Naive thymus-derived CD4-positive, alpha-beta T cell (primary cell): ENCODE data around the gene ADCY7. TPM values are rescaled to one million over a fixed set of nuclear protein-coding genes. Genes with fewer than 3 reads are reported as not detected.

Source experiments
- ATAC-seq: fragments of 150-1000 bp; cut with Tn5 transposase; 2 replicates; pipeline ENCODE4 v1.10.0; 2021; ENCODE audit warnings: mild to moderate bottlenecking, moderate library complexity
- CTCF ChIA-PET: fragments of 350-600 bp; sonication (Branson Sonifier 250); formaldehyde crosslinking; loops from one replicate; lab custom pipeline; 2021; ENCODE audit warnings: antibody characterized with exemption; lab: Charles Lee
- POLR2A ChIA-PET: fragments of 350-600 bp; sonication (Branson Sonifier 250); formaldehyde crosslinking; loops from one replicate; lab custom pipeline; 2021; ENCODE audit warnings: antibody characterized with exemption, inconsistent platforms; lab: Charles Lee
- DNase-seq, 9 donors: peaks; one replicate each; pipeline versions ENCODE4 v3.0.0 to v3.0.0-alpha.2; 2020 to 2022; ENCODE audit warnings: mixed read lengths in 1 of 9
- H3K27ac ChIP-seq: one replicate; pipeline ENCODE4 v1.7.0; 2013; ENCODE audit warnings: mild to moderate bottlenecking, low read depth, low read length, moderate library complexity
- H3K27me3 ChIP-seq, 2 donors: one replicate each; pipeline ENCODE4 v1.7.0; 2013; ENCODE audit warnings: low read length in 2 of 2, mild to moderate bottlenecking in 2 of 2, moderate library complexity in 2 of 2; ENCODE audit not compliant: control insufficient read depth in 2 of 2, insufficient read depth in 2 of 2
- H3K36me3 ChIP-seq, 3 experiments: 1 replicate in 2 of 3; 2 replicates in 1 of 3; pipeline ENCODE4 v1.7.0; 2013; ENCODE audit warnings: low read length in 3 of 3, mild to moderate bottlenecking in 3 of 3, moderate library complexity in 1 of 3; ENCODE audit not compliant: insufficient read depth in 3 of 3, control insufficient read depth in 2 of 3
- H3K4me1 ChIP-seq, 2 donors: one replicate each; pipeline ENCODE4 v1.7.0; 2013; ENCODE audit warnings: low read length in 2 of 2, mild to moderate bottlenecking in 2 of 2, moderate library complexity in 1 of 2; ENCODE audit not compliant: control insufficient read depth in 2 of 2, insufficient read depth in 2 of 2
- H3K4me3 ChIP-seq: 2 replicates; pipeline ENCODE4 v1.7.0; 2013; ENCODE audit warnings: mild to moderate bottlenecking, low read length
- H3K9me3 ChIP-seq, 3 experiments: 1 replicate in 2 of 3; 2 replicates in 1 of 3; pipeline ENCODE4 v1.7.0; 2013; ENCODE audit warnings: low read length in 3 of 3; ENCODE audit not compliant: control insufficient read depth in 2 of 3
- H3K27ac Mint-ChIP-seq, 9 donors: one replicate each; pipeline ENCODE4 v1.8.0; 2020 to 2022; ENCODE audit warnings: mixed read lengths in 9 of 9, mild to moderate bottlenecking in 8 of 9, moderate library complexity in 5 of 9, inconsistent platforms in 2 of 9
- H3K27me3 Mint-ChIP-seq, 5 donors: one replicate each; pipeline ENCODE4 v1.8.0; 2021 to 2022; ENCODE audit warnings: mixed read lengths in 5 of 5, mild to moderate bottlenecking in 1 of 5
- H3K36me3 Mint-ChIP-seq, 5 donors: one replicate each; pipeline ENCODE4 v1.8.0; 2020 to 2022; ENCODE audit warnings: mixed read lengths in 5 of 5, mild to moderate bottlenecking in 3 of 5, inconsistent platforms in 1 of 5
- H3K4me1 Mint-ChIP-seq, 7 donors: one replicate each; pipeline ENCODE4 v1.8.0; 2020 to 2022; ENCODE audit warnings: mixed read lengths in 7 of 7, mild to moderate bottlenecking in 3 of 7, inconsistent platforms in 1 of 7
- H3K4me3 Mint-ChIP-seq, 10 donors: one replicate each; pipeline ENCODE4 v1.8.0; 2020 to 2022; ENCODE audit warnings: mild to moderate bottlenecking in 10 of 10, mixed read lengths in 10 of 10, moderate library complexity in 6 of 10, inconsistent platforms in 2 of 10
- H3K9me3 Mint-ChIP-seq, 11 donors: one replicate each; pipeline ENCODE4 v1.8.0; 2020 to 2022; ENCODE audit warnings: mixed read lengths in 11 of 11, mild to moderate bottlenecking in 4 of 11, inconsistent platforms in 1 of 11, moderate library complexity in 1 of 11
- intact Hi-C, 2 donors: fragments of 100-400 bp; cut with micrococcal nuclease; formaldehyde crosslinking; loops; one replicate each; pipeline ENCODE4 v1.15.1; 2023
- polyA plus RNA-seq, 2 donors: library from polyadenylated mRNA; unstranded; fragments of 300-500 nt; fragmentation: Illumina TruSeq; gene quantifications; one replicate each; pipeline ENCODE4 v1.2.3, GENCODE V29; 2021
- total RNA-seq, 6 experiments: library from RNA in 5 of 6; stranded (reverse) in 5 of 6; gene quantifications; 1 replicate in 5 of 6; 2 replicates in 1 of 6; pipeline ENCODE4 v1.2.3 and lab custom pipeline; 2021 to 2026

Gene ADCY7
- total and polyA plus RNA-seq, 7 experiments from 2014 or later: 62.6 to 326 (median 207) TPM

DNA sequence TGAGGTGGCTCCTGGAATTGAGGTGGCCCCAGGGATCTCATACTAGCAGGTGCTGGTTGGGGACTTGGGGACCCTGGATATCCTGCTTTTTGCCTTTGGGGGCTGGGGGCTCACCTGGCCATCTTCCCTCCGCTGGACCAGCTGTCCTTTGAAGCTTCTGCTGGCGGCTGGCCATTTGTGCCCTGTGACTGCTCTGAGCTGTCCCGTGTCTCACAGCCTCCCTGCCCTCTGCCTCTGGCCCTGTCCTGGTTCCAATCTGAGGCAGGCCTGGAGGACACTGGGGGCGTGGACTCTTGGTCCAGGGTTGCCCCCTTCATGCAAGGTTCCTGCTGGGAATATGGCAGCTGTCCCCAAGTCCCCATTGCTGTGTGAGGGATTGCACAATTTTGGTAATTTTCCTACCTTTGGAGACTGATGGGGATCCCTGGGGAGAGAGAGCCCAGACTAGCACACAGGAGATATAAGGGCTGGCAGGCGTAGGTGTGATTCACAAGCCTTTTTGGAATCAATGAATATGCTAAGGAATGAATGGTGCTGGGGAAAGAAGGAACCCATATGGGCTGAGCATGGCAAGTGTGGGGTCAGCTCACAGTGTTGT is 19.2 kb downstream of the ADCY7 start:
- ATAC-seq: no peak
- peaks cover 0 to 2% (median 0%) of the 10 kb centered on the region in 11 donors for H3K9me3 Mint-ChIP-seq
- no peak overlapping the region for H3K4me3 ChIP-seq
- ChIA-PET POLR2A (interaction anchor here (0.7 to 14.6 kb wide), 4 partner anchors 19 to 65 kb away, joined by 3 to 257 read pairs (median 4); partner anchors contain the start of gene ADCY7), CTCF (interaction anchor here (0.6 to 4.0 kb wide), 6 partner anchors 11 to 356 kb away, joined by 3 to 15 read pairs (median 5); partner anchors contain the start of gene ADCY7)
- peak overlapping the region; percentile 59 for H3K27ac ChIP-seq
- H3K27me3 Mint-ChIP-seq: no peaks in the 10 kb centered on the region
- intact Hi-C loops: no loop called here
- H3K27ac Mint-ChIP-seq: peak overlapping the region; percentile 33 to 87 (median 78)
- peaks cover 0 to 33% (median 19%) of the 10 kb centered on the region in 5 donors for H3K36me3 Mint-ChIP-seq
- peaks cover 46 to 79% (median 65%) of the 10 kb centered on the region in 7 donors for H3K4me1 Mint-ChIP-seq
- peaks cover 0 to 40% (median 19%) of the 10 kb centered on the region in 3 experiments for H3K36me3 ChIP-seq
- no peak for DNase-seq
- H3K4me3 Mint-ChIP-seq: peak overlapping the region in 8 of 10 donors; percentile 8 to 93 (median 66)
- H3K27me3 ChIP-seq: no peaks in the 10 kb centered on the region
- H3K4me1 ChIP-seq: peaks cover 53 to 57% of the 10 kb centered on the region in 2 donors
- peaks cover 0 to 6% (median 0%) of the 10 kb centered on the region in 3 experiments for H3K9me3 ChIP-seq

DNA sequence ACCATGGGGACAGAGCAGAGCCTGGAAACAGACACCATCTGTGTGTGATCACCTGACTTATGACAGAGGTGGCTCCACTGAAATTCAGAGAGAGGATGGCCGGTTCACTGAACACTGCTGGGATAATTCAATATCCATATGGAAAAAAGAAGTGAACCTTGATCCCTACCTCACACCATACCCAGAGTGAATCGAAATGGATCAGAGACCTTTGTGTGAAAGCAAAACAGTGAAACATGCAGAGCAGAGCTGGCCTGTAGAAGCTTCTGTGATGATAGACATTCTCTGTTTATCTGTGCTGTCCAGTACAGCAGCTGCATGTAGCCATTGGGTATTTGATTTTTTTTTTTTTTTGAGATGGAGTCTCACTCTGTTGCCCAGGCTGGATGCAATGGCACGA is 20.3 kb downstream of the ADCY7 start:
- peaks cover 42 to 46% of the 10 kb centered on the region in 2 donors for H3K4me1 ChIP-seq
- POLR2A ChIA-PET: interaction anchor here (0.7 to 14.6 kb wide), 4 partner anchors 8 to 20 kb away, joined by 3 to 257 read pairs (median 3); partner anchors contain the start of gene ADCY7
- no peak for DNase-seq

DNA sequence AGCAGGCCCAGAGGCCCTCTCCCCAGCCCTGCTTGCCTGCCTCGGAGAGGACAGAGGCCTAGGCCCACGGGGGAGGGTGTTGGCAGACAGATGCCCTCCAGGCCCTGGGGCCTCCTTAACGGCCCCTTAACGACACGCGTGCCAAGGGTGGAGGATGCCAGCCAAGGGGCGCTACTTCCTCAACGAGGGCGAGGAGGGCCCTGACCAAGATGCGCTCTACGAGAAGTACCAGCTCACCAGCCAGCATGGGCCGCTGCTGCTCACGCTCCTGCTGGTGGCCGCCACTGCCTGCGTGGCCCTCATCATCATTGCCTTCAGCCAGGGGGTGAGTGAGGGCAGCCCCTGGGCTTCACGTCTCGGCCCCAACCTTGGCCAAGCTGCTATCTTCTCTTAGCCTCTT is 21.7 kb downstream of the ADCY7 start:
- H3K9me3 ChIP-seq: peaks cover 0 to 6% (median 0%) of the 10 kb centered on the region in 3 experiments
- peaks cover 28 to 57% (median 44%) of the 10 kb centered on the region in 7 donors for H3K4me1 Mint-ChIP-seq
- H3K36me3 Mint-ChIP-seq: peaks cover 0 to 28% (median 19%) of the 10 kb centered on the region in 5 donors
- POLR2A ChIA-PET: interaction anchor here (0.6 to 1.9 kb wide), 2 partner anchors 14 to 39 kb away, joined by 3 to 8 read pairs; no protein-coding TSS in a partner anchor
- intact Hi-C loops: no loop called here
- no peak overlapping the region for H3K27ac ChIP-seq
- peaks cover 5 to 64% (median 35%) of the 10 kb centered on the region in 3 experiments for H3K36me3 ChIP-seq
- H3K27me3 ChIP-seq: no peaks in the 10 kb centered on the region
- H3K4me1 ChIP-seq: peaks cover 28 to 33% of the 10 kb centered on the region in 2 donors
- peak overlapping the region in 2 of 9 donors; percentile 13 to 84 for H3K27ac Mint-ChIP-seq
- H3K4me3 ChIP-seq: no peak overlapping the region
- CTCF ChIA-PET: interaction anchor here (0.7 kb wide), 1 partner anchor 76 kb away, joined by 3 read pairs; no protein-coding TSS in a partner anchor
- H3K9me3 Mint-ChIP-seq: peaks cover 0 to 2% (median 0%) of the 10 kb centered on the region in 11 donors
- no peaks in the 10 kb centered on the region for H3K27me3 Mint-ChIP-seq
- ATAC-seq: no peak
- no peak for DNase-seq
- peak overlapping the region in 1 of 10 donors; percentile 5 for H3K4me3 Mint-ChIP-seq

More for the DNA sequence above, 20.3 kb downstream of the ADCY7 start:
- Histone ChIP-seq H3K4me3 (no peak overlapping the region), H3K36me3 (peaks cover 0 to 51% (median 24%) of the 10 kb centered on the region in 3 experiments), H3K27ac (no peak overlapping the region), H3K27me3 (no peaks in the 10 kb centered on the region), H3K9me3 (peaks cover 0 to 6% (median 0%) of the 10 kb centered on the region in 3 experiments)
- Mint-ChIP-seq H3K4me3 (peak overlapping the region in 1 of 10 donors; percentile 12), H3K27me3 (no peaks in the 10 kb centered on the region), H3K27ac (peak overlapping the region in 5 of 9 donors; percentile 51 to 84 (median 79)), H3K36me3 (peaks cover 0 to 32% (median 19%) of the 10 kb centered on the region in 5 donors), H3K9me3 (peaks cover 0 to 2% (median 0%) of the 10 kb centered on the region in 11 donors), H3K4me1 (peaks cover 39 to 69% (median 54%) of the 10 kb centered on the region in 7 donors)
- intact Hi-C loops: no loop called here
- CTCF ChIA-PET: interaction anchor here (0.6 to 4.0 kb wide), 5 partner anchors 9 to 466 kb away, joined by 3 to 15 read pairs (median 4); no protein-coding TSS in a partner anchor
- ATAC-seq: no peak

DNA sequence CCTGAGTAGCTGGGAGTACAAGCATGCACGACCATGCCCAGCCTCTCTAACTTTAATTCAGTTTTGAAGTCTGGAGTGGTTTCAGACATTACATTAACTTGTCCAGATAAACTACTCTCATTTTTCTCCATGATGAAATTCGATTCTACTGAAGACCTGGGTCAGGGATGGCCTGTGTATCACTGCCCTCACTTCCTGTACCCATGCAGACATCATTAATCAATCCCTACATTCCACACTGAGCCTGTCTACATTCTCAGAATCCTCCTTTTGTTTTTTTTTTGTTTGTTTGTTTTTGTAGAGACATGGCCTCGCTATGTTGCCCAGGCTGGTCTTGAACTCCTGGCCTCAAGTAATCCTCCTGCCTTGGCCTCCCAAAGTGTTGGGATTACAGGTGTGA is 22.6 kb downstream of the ADCY7 start:
- H3K4me3 Mint-ChIP-seq: peak overlapping the region in 3 of 10 donors; percentile 5 to 27 (median 21)
- H3K27me3 Mint-ChIP-seq: no peaks in the 10 kb centered on the region
- Histone ChIP-seq H3K4me3 (no peak overlapping the region), H3K9me3 (peaks cover 0 to 6% (median 0%) of the 10 kb centered on the region in 3 experiments), H3K36me3 (peaks cover 14 to 73% (median 41%) of the 10 kb centered on the region in 3 experiments), H3K4me1 (peaks cover 19 to 24% of the 10 kb centered on the region in 2 donors), H3K27me3 (no peaks in the 10 kb centered on the region), H3K27ac (no peak overlapping the region)
- H3K4me1 Mint-ChIP-seq: peaks cover 19 to 48% (median 35%) of the 10 kb centered on the region in 7 donors
- peaks cover 0 to 2% (median 0%) of the 10 kb centered on the region in 11 donors for H3K9me3 Mint-ChIP-seq
- H3K36me3 Mint-ChIP-seq: peaks cover under 1 to 29% (median 19%) of the 10 kb centered on the region in 5 donors
- H3K27ac Mint-ChIP-seq: peak overlapping the region in 7 of 9 donors; percentile 39 to 85 (median 64)
- POLR2A ChIA-PET: interaction anchor here (0.6 to 1.9 kb wide), 3 partner anchors 15 to 25 kb away, joined by 3 to 8 read pairs (median 3); no protein-coding TSS in a partner anchor
- CTCF ChIA-PET: no interaction called here
- ATAC-seq: no peak
- DNase-seq: no peak
- intact Hi-C loops: no loop called here

DNA sequence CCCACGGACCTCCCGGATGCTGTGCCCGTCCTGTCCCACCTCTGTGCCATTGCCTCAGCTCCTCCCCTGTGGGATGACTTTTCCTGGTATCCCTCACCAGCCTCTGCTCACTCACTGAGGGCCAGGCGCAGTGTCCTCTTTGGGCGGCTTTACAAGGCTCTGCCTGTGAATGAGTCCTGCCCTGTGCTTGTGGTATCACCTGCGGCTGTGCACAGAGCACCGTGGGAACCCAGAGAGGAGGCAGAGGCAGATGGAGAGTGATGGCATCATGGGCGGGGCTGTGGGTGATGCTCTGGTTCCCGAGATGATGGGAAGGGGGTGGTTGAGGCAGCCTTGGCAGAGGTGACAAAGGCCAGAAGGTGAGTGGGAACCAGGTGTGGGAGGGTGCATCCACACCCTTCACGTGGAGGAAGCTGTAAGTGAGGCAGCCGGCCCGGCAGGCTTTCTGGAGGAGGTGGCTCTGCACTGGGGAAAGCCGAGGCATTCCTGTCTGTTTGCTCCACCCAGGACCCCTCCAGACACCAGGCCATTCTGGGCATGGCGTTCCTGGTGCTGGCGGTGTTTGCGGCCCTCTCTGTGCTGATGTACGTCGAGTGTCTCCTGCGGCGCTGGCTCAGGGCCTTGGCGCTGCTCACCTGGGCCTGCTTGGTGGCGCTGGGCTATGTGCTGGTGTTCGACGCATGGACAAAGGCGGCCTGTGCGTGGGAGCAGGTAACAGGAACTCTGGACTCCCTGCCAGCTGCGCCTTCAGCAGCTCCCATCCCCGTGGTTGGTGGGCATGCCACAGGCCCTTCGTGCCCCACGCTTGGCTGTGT is 23.8 kb downstream of the ADCY7 start:
- H3K27ac ChIP-seq: peak overlapping the region; percentile 31
- peaks cover 0 to 2% (median 0%) of the 10 kb centered on the region in 11 donors for H3K9me3 Mint-ChIP-seq
- no peak for ATAC-seq
- H3K4me3 ChIP-seq: no peak overlapping the region
- intact Hi-C loops: no loop called here
- POLR2A ChIA-PET: interaction anchor here (1.9 kb wide), 1 partner anchor 16 kb away, joined by 8 read pairs; no protein-coding TSS in a partner anchor
- H3K9me3 ChIP-seq: peaks cover 0 to 6% (median 0%) of the 10 kb centered on the region in 3 experiments
- no peaks in the 10 kb centered on the region for H3K27me3 Mint-ChIP-seq
- H3K36me3 Mint-ChIP-seq: peaks cover 3 to 31% (median 19%) of the 10 kb centered on the region in 5 donors
- H3K27me3 ChIP-seq: no peaks in the 10 kb centered on the region
- DNase-seq: no peak
- peak overlapping the region in 5 of 9 donors; percentile 5 to 93 (median 51) for H3K27ac Mint-ChIP-seq
- CTCF ChIA-PET: no interaction called here
- H3K4me1 Mint-ChIP-seq: peaks cover 11 to 38% (median 24%) of the 10 kb centered on the region in 7 donors
- H3K4me3 Mint-ChIP-seq: no peak overlapping the region
- peaks cover 7 to 12% of the 10 kb centered on the region in 2 donors for H3K4me1 ChIP-seq
- peaks cover 15 to 86% (median 41%) of the 10 kb centered on the region in 3 experiments for H3K36me3 ChIP-seq

DNA sequence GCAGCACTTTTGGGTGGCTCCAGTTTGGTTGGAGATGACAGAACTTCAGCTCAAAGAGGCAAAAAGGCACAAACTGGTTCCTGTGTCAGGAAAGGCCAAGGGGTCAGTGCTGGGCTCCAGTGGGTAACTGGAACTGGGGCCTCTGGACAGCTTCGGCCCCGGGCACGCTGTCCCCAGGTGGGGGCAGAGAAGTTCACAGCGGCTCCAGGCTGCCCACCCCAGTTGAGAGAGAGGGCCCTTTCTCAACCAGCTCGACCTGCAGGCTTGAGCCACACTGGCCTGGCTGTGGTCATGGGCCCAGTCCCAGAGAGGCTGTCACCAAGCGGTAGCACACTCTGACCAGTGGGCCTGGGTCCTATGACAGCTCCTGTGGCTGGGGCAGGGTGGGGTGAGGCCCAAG is 24.5 kb downstream of the ADCY7 start:
- Mint-ChIP-seq H3K36me3 (peaks cover 3 to 33% (median 18%) of the 10 kb centered on the region in 5 donors), H3K4me1 (peaks cover 7 to 36% (median 21%) of the 10 kb centered on the region in 7 donors), H3K9me3 (peaks cover 0 to 2% (median 0%) of the 10 kb centered on the region in 11 donors), H3K27ac (peak overlapping the region in 1 of 9 donors; percentile 60), H3K27me3 (no peaks in the 10 kb centered on the region), H3K4me3 (no peak overlapping the region)
- no peak overlapping the region for H3K4me3 ChIP-seq
- ATAC-seq (no peak), DNase-seq (no peak)
- H3K27me3 ChIP-seq: no peaks in the 10 kb centered on the region
- CTCF ChIA-PET: no interaction called here
- peaks cover 5% of the 10 kb centered on the region in 2 donors for H3K4me1 ChIP-seq
- intact Hi-C loops: no loop called here
- POLR2A ChIA-PET: no interaction called here
- H3K9me3 ChIP-seq: peaks cover 0 to 6% (median 0%) of the 10 kb centered on the region in 3 experiments
- H3K36me3 ChIP-seq: peaks cover 15 to 93% (median 41%) of the 10 kb centered on the region in 3 experiments
- H3K27ac ChIP-seq: peak overlapping the region; percentile 31
